Peyer's patch (tissue), 4 donors: ENCODE data around the gene PAX9.

Experiments
- POLR2A ChIP-seq, 2 donors: fragments of 450-650 bp; IDR thresholded peaks; one replicate each; pipeline ENCODE4 v1.5.1; 2017; ENCODE audit warnings: antibody characterized with exemption in 2 of 2, mild to moderate bottlenecking in 2 of 2, moderate library complexity in 2 of 2
- TF ChIP-seq, protein P1 (sequence below), 6 experiments: fragments of 450-650 bp in 4 of 6; fragments of 200-600 bp in 2 of 6; sonication (generic) in 1 of 6; IDR thresholded peaks; one replicate each; pipeline ENCODE4 v1.5.1; 2017 to 2019; ENCODE audit warnings: antibody characterized with exemption in 6 of 6, mild to moderate bottlenecking in 3 of 6, moderate library complexity in 1 of 6

GRCh38 chr14:36667679-36668078 is 6.0 kb downstream of the PAX9 start:
- TF ChIP-seq, protein P1, sequence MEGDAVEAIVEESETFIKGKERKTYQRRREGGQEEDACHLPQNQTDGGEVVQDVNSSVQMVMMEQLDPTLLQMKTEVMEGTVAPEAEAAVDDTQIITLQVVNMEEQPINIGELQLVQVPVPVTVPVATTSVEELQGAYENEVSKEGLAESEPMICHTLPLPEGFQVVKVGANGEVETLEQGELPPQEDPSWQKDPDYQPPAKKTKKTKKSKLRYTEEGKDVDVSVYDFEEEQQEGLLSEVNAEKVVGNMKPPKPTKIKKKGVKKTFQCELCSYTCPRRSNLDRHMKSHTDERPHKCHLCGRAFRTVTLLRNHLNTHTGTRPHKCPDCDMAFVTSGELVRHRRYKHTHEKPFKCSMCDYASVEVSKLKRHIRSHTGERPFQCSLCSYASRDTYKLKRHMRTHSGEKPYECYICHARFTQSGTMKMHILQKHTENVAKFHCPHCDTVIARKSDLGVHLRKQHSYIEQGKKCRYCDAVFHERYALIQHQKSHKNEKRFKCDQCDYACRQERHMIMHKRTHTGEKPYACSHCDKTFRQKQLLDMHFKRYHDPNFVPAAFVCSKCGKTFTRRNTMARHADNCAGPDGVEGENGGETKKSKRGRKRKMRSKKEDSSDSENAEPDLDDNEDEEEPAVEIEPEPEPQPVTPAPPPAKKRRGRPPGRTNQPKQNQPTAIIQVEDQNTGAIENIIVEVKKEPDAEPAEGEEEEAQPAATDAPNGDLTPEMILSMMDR (IDR thresholded peaks at IDR 0.05): no peak
- no peak for TF ChIP-seq POLR2A (IDR thresholded peaks at IDR 0.05)
